Measurements from ENCODE around the gene STEAP1B.
"Not testable (repeated sequence)": the region's sequence is repeated elsewhere in the genome, so short reads cannot be mapped to it uniquely, and the experiment has no call there.

The STEAP1B gene

DNA sequence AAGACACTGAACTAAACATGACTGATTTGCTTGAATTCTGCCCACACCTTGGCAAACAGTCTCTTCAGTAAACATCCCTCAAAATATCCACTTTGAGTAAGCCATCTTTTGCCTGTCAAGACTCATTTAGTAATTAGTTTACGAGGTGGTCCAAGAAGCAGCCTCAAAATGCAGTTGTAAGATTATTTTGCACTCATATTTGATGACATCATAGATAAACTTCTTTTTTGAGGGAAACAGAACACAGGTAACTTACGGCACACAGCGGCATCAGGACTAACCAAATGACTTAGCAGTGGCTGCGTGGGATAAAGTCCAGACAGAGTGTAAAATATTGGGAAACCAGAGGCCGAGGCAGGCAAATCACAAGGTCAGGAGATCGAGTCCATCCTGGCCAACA is 41.8 kb upstream of the STEAP1B start:
- Histone ChIP-seq H3K36me3 (ENCODE audit: insufficient read depth, low read length) (no peaks in the 10 kb centered on the region), H2AFZ (ENCODE audit: low read length) (no peak overlapping the region), H3K27me3 (ENCODE audit: insufficient read depth, low read length, poor library complexity, severe bottlenecking) (peaks cover 7% of the 10 kb centered on the region), H3K9me2 (replicated peaks; ENCODE audit: low read depth, low read length) (no peaks in the 10 kb centered on the region), H3K4me3 (ENCODE audit: low read length, poor library complexity, severe bottlenecking) (no peak overlapping the region), H3K9ac (ENCODE audit: low read depth, low read length, poor library complexity, severe bottlenecking) (no peak overlapping the region), H3K4me2 (ENCODE audit: low read depth, low read length, poor library complexity, severe bottlenecking) (no peak overlapping the region), H3K9me3 (ENCODE audit: insufficient read depth, low read depth, low read length) (no peaks in the 10 kb centered on the region), H4K20me1 (ENCODE audit: insufficient read depth, low read length, poor library complexity, severe bottlenecking) (no peaks in the 10 kb centered on the region), H3F3A (ENCODE audit: low read depth) (no peaks in the 10 kb centered on the region), H3K79me2 (ENCODE audit: insufficient read depth, low read length) (no peaks in the 10 kb centered on the region), H3K4me1 (ENCODE audit: insufficient read depth, low read length, poor library complexity, severe bottlenecking) (no peaks in the 10 kb centered on the region)
- no peak for TF ChIP-seq EZH2phosphoT487 (IDR thresholded peaks at IDR 0.05; ENCODE audit: borderline replicate concordance)
- TF ChIP-seq, protein P1, sequence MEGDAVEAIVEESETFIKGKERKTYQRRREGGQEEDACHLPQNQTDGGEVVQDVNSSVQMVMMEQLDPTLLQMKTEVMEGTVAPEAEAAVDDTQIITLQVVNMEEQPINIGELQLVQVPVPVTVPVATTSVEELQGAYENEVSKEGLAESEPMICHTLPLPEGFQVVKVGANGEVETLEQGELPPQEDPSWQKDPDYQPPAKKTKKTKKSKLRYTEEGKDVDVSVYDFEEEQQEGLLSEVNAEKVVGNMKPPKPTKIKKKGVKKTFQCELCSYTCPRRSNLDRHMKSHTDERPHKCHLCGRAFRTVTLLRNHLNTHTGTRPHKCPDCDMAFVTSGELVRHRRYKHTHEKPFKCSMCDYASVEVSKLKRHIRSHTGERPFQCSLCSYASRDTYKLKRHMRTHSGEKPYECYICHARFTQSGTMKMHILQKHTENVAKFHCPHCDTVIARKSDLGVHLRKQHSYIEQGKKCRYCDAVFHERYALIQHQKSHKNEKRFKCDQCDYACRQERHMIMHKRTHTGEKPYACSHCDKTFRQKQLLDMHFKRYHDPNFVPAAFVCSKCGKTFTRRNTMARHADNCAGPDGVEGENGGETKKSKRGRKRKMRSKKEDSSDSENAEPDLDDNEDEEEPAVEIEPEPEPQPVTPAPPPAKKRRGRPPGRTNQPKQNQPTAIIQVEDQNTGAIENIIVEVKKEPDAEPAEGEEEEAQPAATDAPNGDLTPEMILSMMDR (conservative IDR thresholded peaks at IDR 0.05; ENCODE audit: low read length) = no peak

DNA sequence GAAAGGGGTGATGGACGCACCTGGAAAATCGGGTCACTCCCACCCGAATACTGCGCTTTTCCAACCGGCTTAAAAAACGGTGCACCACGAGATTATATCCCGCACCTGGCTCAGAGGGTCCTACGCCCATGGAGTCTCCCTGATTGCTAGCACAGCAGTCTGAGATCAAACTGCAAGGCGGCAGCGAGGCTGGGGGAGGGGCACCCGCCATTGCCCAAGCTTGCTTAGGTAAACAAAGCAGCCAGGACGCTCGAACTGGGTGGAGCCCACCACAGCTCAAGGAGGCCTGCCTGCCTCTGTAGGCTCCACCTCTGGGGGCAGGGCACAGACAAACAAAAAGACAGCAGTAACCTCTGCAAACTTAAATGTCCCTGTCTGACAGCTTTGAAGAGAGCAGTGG is 28.5 kb upstream of the STEAP1B start:
- H3K4me3 ChIP-seq (ENCODE audit: low read length, poor library complexity, severe bottlenecking); H3K36me3 ChIP-seq (ENCODE audit: insufficient read depth, low read length); H3K9me2 ChIP-seq (replicated peaks; ENCODE audit: low read depth, low read length); H3K4me2 ChIP-seq (ENCODE audit: low read depth, low read length, poor library complexity, severe bottlenecking); H3F3A ChIP-seq (ENCODE audit: low read depth); H3K4me1 ChIP-seq (ENCODE audit: insufficient read depth, low read length, poor library complexity, severe bottlenecking); H4K20me1 ChIP-seq (ENCODE audit: insufficient read depth, low read length, poor library complexity, severe bottlenecking); H3K9ac ChIP-seq (ENCODE audit: low read depth, low read length, poor library complexity, severe bottlenecking); H3K9me3 ChIP-seq (ENCODE audit: insufficient read depth, low read depth, low read length); H2AFZ ChIP-seq (ENCODE audit: low read length); H3K79me2 ChIP-seq (ENCODE audit: insufficient read depth, low read length); H3K27me3 ChIP-seq (ENCODE audit: insufficient read depth, low read length, poor library complexity, severe bottlenecking): not testable (repeated sequence)

- H3K9me2 ChIP-seq (replicated peaks; ENCODE audit: low read depth, low read length); H3K4me1 ChIP-seq (ENCODE audit: insufficient read depth, low read length, poor library complexity, severe bottlenecking); H3F3A ChIP-seq (ENCODE audit: low read depth); H4K20me1 ChIP-seq (ENCODE audit: insufficient read depth, low read length, poor library complexity, severe bottlenecking); H3K9me3 ChIP-seq (ENCODE audit: insufficient read depth, low read depth, low read length); H3K9ac ChIP-seq (ENCODE audit: low read depth, low read length, poor library complexity, severe bottlenecking); H3K27me3 ChIP-seq (ENCODE audit: insufficient read depth, low read length, poor library complexity, severe bottlenecking); H3K36me3 ChIP-seq (ENCODE audit: insufficient read depth, low read length); H3K79me2 ChIP-seq (ENCODE audit: insufficient read depth, low read length): not testable (repeated sequence)
- H3K4me3 ChIP-seq (ENCODE audit: low read length, poor library complexity, severe bottlenecking) = peak overlapping the region; percentile 32
- H3K4me2 ChIP-seq (ENCODE audit: low read depth, low read length, poor library complexity, severe bottlenecking) = peak overlapping the region; percentile 40
- 0 out of 2 replicates have a peak overlapping the region, but pooled peaks have one; percentile 36 for H2AFZ ChIP-seq (ENCODE audit: low read length)
These were observed 24.5 kb upstream of the STEAP1B start for GRCh38 chr7:22524353-22524947.

DNA sequence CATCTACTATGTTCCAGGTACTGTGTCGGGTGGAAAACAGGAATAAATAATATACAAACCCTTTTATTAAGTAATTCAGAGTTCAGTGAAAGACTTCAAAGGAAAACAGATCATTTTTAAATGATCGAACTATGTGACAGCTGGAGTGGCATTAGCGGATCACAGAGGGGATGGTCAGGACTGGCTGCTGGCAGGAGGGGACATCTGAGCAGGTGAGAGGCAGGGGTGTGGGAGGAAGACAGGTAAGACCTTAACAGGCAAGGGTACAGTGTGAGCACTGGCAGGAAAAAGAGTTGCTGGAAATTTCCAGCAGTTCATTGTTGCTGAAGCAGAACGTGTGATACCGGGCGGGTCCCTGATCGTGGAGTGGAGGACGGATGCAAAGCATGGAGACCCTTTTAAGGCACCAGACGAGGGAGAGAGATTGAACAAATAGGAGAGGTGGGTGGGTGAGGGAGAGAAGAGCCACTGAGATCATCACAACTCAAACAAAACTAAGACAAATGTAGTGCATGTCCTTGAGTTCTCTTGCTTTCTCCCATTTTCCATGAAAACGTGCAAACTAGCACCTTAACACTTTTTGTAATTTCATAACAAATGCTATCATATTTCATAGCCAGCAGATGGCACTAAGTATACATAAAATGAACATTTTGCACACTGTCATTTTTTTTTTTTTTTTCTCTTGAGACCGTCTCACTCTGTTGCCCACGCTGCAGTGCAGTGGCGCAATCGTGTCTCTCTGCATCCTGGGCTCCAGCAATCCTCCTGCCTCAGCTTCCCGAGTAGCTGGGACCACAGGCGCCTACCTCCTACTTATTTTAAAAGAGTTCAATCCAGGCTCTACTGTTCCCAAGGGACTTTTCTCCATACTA is 23.7 kb upstream of the STEAP1B start:
- not testable (repeated sequence) for H3K9me3 ChIP-seq (ENCODE audit: insufficient read depth, low read depth, low read length); H3K79me2 ChIP-seq (ENCODE audit: insufficient read depth, low read length); H3K4me1 ChIP-seq (ENCODE audit: insufficient read depth, low read length, poor library complexity, severe bottlenecking); H3K36me3 ChIP-seq (ENCODE audit: insufficient read depth, low read length); H3K27me3 ChIP-seq (ENCODE audit: insufficient read depth, low read length, poor library complexity, severe bottlenecking); H4K20me1 ChIP-seq (ENCODE audit: insufficient read depth, low read length, poor library complexity, severe bottlenecking); H2AFZ ChIP-seq (ENCODE audit: low read length); H3K9ac ChIP-seq (ENCODE audit: low read depth, low read length, poor library complexity, severe bottlenecking); H3K9me2 ChIP-seq (replicated peaks; ENCODE audit: low read depth, low read length); H3F3A ChIP-seq (ENCODE audit: low read depth)
- peak overlapping the region; percentile 32 for H3K4me3 ChIP-seq (ENCODE audit: low read length, poor library complexity, severe bottlenecking)
- TF ChIP-seq, protein P1 (conservative IDR thresholded peaks at IDR 0.05; ENCODE audit: low read length) = peak; percentile 43
- peak overlapping the region; percentile 40 for H3K4me2 ChIP-seq (ENCODE audit: low read depth, low read length, poor library complexity, severe bottlenecking)

DNA sequence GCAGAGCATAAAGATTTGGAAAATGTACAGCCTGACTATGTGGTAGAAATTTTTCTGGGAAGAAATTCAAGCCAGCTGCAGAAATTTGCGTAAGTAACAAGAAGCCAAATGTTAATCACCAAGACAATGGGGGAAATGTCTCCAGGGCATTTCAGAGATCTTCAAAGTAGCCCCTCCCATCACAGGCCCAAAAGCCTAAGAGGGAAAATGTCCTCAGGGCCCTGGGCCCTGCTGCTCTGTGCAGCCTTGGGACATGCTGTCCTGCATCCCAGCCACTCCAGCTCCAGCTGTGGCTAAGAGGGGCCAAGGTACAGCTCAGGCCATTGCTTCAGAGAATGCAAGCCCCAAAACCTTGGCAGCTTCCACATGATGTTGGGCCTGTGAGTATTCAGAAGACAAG is 19.6 kb upstream of the STEAP1B start:
- H3K9me3 ChIP-seq (ENCODE audit: insufficient read depth, low read depth, low read length); H3F3A ChIP-seq (ENCODE audit: low read depth): not testable (repeated sequence)

DNA sequence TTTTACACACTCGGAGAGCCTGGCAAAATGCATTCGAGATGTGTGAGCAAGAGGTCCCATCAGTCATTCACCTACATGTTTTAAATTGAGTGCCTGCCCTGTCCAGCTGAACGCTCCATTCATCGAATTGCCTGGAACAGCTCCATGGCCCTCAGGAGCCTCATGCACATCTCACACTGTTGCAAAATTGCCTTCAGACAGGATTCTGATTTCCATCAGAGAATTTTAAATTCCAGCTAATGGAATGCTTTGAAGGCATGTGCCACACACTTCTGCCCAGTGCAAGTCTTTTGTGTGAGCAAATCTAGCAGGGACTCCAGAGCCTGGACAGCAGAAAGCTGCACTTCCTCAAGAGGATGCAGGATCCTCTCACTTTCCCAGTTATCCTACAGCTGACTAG is 17.0 kb upstream of the STEAP1B start:
- H3K4me3 ChIP-seq (ENCODE audit: low read length, poor library complexity, severe bottlenecking); H3K36me3 ChIP-seq (ENCODE audit: insufficient read depth, low read length); H3K9me3 ChIP-seq (ENCODE audit: insufficient read depth, low read depth, low read length); H3K27me3 ChIP-seq (ENCODE audit: insufficient read depth, low read length, poor library complexity, severe bottlenecking); H3K9me2 ChIP-seq (replicated peaks; ENCODE audit: low read depth, low read length); H4K20me1 ChIP-seq (ENCODE audit: insufficient read depth, low read length, poor library complexity, severe bottlenecking); H3F3A ChIP-seq (ENCODE audit: low read depth); H3K9ac ChIP-seq (ENCODE audit: low read depth, low read length, poor library complexity, severe bottlenecking); H3K4me2 ChIP-seq (ENCODE audit: low read depth, low read length, poor library complexity, severe bottlenecking); H3K79me2 ChIP-seq (ENCODE audit: insufficient read depth, low read length); H3K4me1 ChIP-seq (ENCODE audit: insufficient read depth, low read length, poor library complexity, severe bottlenecking); H2AFZ ChIP-seq (ENCODE audit: low read length): not testable (repeated sequence)

More for the DNA sequence above, 19.6 kb upstream of the STEAP1B start:
- not testable (repeated sequence) for H3K27me3 ChIP-seq (ENCODE audit: insufficient read depth, low read length, poor library complexity, severe bottlenecking); H4K20me1 ChIP-seq (ENCODE audit: insufficient read depth, low read length, poor library complexity, severe bottlenecking); H3K9me2 ChIP-seq (replicated peaks; ENCODE audit: low read depth, low read length); H3K9ac ChIP-seq (ENCODE audit: low read depth, low read length, poor library complexity, severe bottlenecking); H3K79me2 ChIP-seq (ENCODE audit: insufficient read depth, low read length); H3K4me1 ChIP-seq (ENCODE audit: insufficient read depth, low read length, poor library complexity, severe bottlenecking); H3K4me3 ChIP-seq (ENCODE audit: low read length, poor library complexity, severe bottlenecking); H2AFZ ChIP-seq (ENCODE audit: low read length); H3K4me2 ChIP-seq (ENCODE audit: low read depth, low read length, poor library complexity, severe bottlenecking); H3K36me3 ChIP-seq (ENCODE audit: insufficient read depth, low read length)
